GM12878 (cell line): ENCODE results near the gene RPGRIP1L. TPM values are rescaled to one million over a fixed set of nuclear protein-coding genes. Genes with fewer than 3 reads are reported as not detected.

Source experiments
- ATAC-seq: fragments of 200-7000 bp; cut with Tn5 transposase; 3 replicates; pipeline ENCODE4 v1.9.1; 2020; ENCODE audit warnings: mild to moderate bottlenecking, moderate library complexity
- BruUV-seq: library from RNA; stranded (reverse); fragments of 400-500 nt; replicated peaks from 2 replicates; lab custom pipeline; 2021; lab: Mats Ljungman, UMichigan
- CTCF ChIA-PET: fragments of 300-600 bp; sonication (Branson Sonifier 250); formaldehyde crosslinking; extraction: SDS; loops from one replicate; lab custom pipeline; 2021; ENCODE audit warnings: inconsistent platforms; lab: Yijun Ruan, JAX
- POLR2A ChIA-PET: fragments of 350-600 bp; formaldehyde crosslinking; extraction: SDS; loops from one replicate; lab custom pipeline; 2021; ENCODE audit warnings: inconsistent platforms; lab: Charles Lee
- RAD21 ChIA-PET: fragments of 300-600 bp; sonication (Branson Sonifier 250); formaldehyde crosslinking; loops from one replicate; lab custom pipeline; 2023; ENCODE audit warnings: antibody characterized with exemption; ENCODE audit not compliant: unreplicated experiment; lab: Charles Lee
- SMC1A ChIA-PET: fragments of 300-600 bp; sonication (Branson Sonifier 250); formaldehyde crosslinking; loops from one replicate; lab custom pipeline; 2023; ENCODE audit not compliant: unreplicated experiment, uncharacterized antibody; lab: Charles Lee
- DNase-seq: peaks from one replicate; pipeline ENCODE4 v3.0.0-alpha.2; 2011; ENCODE audit warnings: low read depth, low spot score
- FAIRE-seq: peaks from 3 replicates; lab custom pipeline; 2011; peaks lifted over from hg19 to GRCh38; lab: Jason Lieb, UNC
- H2AFZ ChIP-seq: 2 replicates; pipeline ENCODE4 v1.6.0; 2011; ENCODE audit warnings: low read depth, low read length, control low read depth; ENCODE audit not compliant: control insufficient read depth
- H3K27ac ChIP-seq: 2 replicates; pipeline ENCODE4 v1.5.1; 2011; ENCODE audit warnings: control low read depth; ENCODE audit not compliant: control insufficient read depth, insufficient read depth
- H3K27me3 ChIP-seq, 2 experiments: replicated peaks in 1 of 2; 2 replicates each; pipeline versions ENCODE4 v1.6.0 to v1.6.1; 2011; ENCODE audit warnings: low read length in 1 of 2; ENCODE audit not compliant: control insufficient read depth in 2 of 2, insufficient read depth in 2 of 2
- H3K36me3 ChIP-seq, 2 experiments: 2 replicates each; pipeline ENCODE4 v1.5.1; 2011; ENCODE audit warnings: low read length in 1 of 2; ENCODE audit not compliant: control insufficient read depth in 2 of 2, insufficient read depth in 2 of 2
- H3K4me1 ChIP-seq: 2 replicates; pipeline ENCODE4 v1.6.1; 2011; ENCODE audit warnings: mild to moderate bottlenecking, low read length, moderate library complexity, mixed read lengths; ENCODE audit not compliant: control insufficient read depth, insufficient read depth
- H3K4me2 ChIP-seq: 2 replicates; pipeline ENCODE4 v1.6.0; 2011; ENCODE audit warnings: control low read depth; ENCODE audit not compliant: control insufficient read depth, insufficient read depth
- H3K4me3 ChIP-seq: fragments of 200-600 bp; sonication (generic); 2 replicates; pipeline ENCODE4 v1.5.1; 2016
- H3K79me2 ChIP-seq: 2 replicates; pipeline ENCODE4 v1.6.0; 2011; ENCODE audit warnings: low read length; ENCODE audit not compliant: control insufficient read depth, insufficient read depth
- H3K9ac ChIP-seq: 2 replicates; pipeline ENCODE4 v1.8.0; 2011; ENCODE audit warnings: low read length, control low read depth, mixed read lengths; ENCODE audit not compliant: control insufficient read depth, insufficient read depth
- H3K9me3 ChIP-seq: replicated peaks from 3 replicates; pipeline ENCODE4 v1.5.1; 2011; ENCODE audit warnings: mild to moderate bottlenecking, low read length; ENCODE audit not compliant: control insufficient read depth, insufficient read depth
- H4K20me1 ChIP-seq: 2 replicates; pipeline ENCODE4 v1.6.0; 2011; ENCODE audit not compliant: control insufficient read depth, insufficient read depth
- EED ChIP-seq: sonication (generic); IDR thresholded peaks from 2 replicates; pipeline ENCODE4 v1.6.1; 2016; ENCODE audit warnings: antibody characterized with exemption, low read depth
- FOXK2 ChIP-seq: fragments of 450-650 bp; IDR thresholded peaks from 2 replicates; pipeline ENCODE4 v1.6.1; 2017; ENCODE audit warnings: mild to moderate bottlenecking, moderate library complexity
- KLF5 ChIP-seq: fragments of 450-650 bp; IDR thresholded peaks from 2 replicates; pipeline ENCODE4 v1.6.1; 2014; ENCODE audit warnings: mild to moderate bottlenecking; ENCODE audit not compliant: partially characterized antibody
- MTA3 ChIP-seq: IDR thresholded peaks from 2 replicates; pipeline ENCODE4 v1.6.1; 2012; ENCODE audit warnings: low read length, inconsistent platforms, borderline replicate concordance
- NR2C1 ChIP-seq: fragments of 450-650 bp; IDR thresholded peaks from 2 replicates; pipeline ENCODE4 v1.6.1; 2017; ENCODE audit warnings: antibody characterized with exemption, mild to moderate bottlenecking, moderate library complexity
- NR2C2 ChIP-seq: IDR thresholded peaks from 2 replicates; pipeline ENCODE4 v1.6.1; 2011; ENCODE audit warnings: borderline replicate concordance, low read depth; ENCODE audit not compliant: control insufficient read depth, insufficient read length
- SKIL ChIP-seq: fragments of 450-650 bp; IDR thresholded peaks from 2 replicates; pipeline ENCODE4 v1.6.1; 2017; ENCODE audit warnings: mild to moderate bottlenecking, low read depth, inconsistent platforms; ENCODE audit not compliant: poor library complexity, severe bottlenecking
- WRNIP1 ChIP-seq: IDR thresholded peaks from 2 replicates; pipeline ENCODE4 v1.6.1; 2011; ENCODE audit warnings: low read depth, low read length, improper control_type of control experiment, borderline replicate concordance
- ZNF687 ChIP-seq: fragments of 450-650 bp; IDR thresholded peaks from 2 replicates; pipeline ENCODE4 v1.6.1; 2017; ENCODE audit warnings: mild to moderate bottlenecking, moderate library complexity
- WGBS: methylation state at CpG from one replicate; pipeline ENCODE4 v1.1.6; 2016; ENCODE audit warnings: low lambda C conversion rate; ENCODE audit not compliant: insufficient replicate concordance, insufficient coverage; ENCODE audit errors: missing lambda C conversion rate; 5-methylcytosine and 5-hydroxymethylcytosine counted together
- in situ Hi-C: fragments of 300-500 bp; cut with MboI; formaldehyde crosslinking; loops from 9 replicates; pipeline ENCODE4 v1.14.3; 2018; ENCODE audit warnings: mixed read lengths
- intact Hi-C: fragments of 100-400 bp; cut with micrococcal nuclease; formaldehyde crosslinking; loops from one replicate; pipeline ENCODE4 v1.14.2; 2022; ENCODE audit not compliant: unreplicated experiment
- polyA plus RNA-seq, 11 experiments: library from polyadenylated mRNA; depleted of rRNA in 4 of 11; unstranded in 6 of 11; stranded (reverse) in 5 of 11; fragments of >200 nt; fragmentation: Nextera tagmentation in 4 of 11; fragmentation: Illumina TruSeq in 1 of 11; extraction: Ambion mirVana in 4 of 11; extraction: Trizol in 1 of 11; gene quantifications; 1 replicate in 1 of 11; 2 replicates in 10 of 11; pipeline versions ENCODE4 v1.2.1 to v1.2.3, GENCODE V29; 2011 to 2016; ENCODE audit warnings: inconsistent platforms in 2 of 11, missing spikeins in 2 of 11, low read depth in 1 of 11
- total RNA-seq, 4 experiments: library from RNA; depleted of rRNA in 3 of 4; stranded (reverse); fragments of >200 nt in 3 of 4; fragmentation: Illumina TruSeq in 1 of 4; extraction: Trizol in 1 of 4; gene quantifications; 2 replicates each; pipeline versions ENCODE4 v1.2.1 to v1.2.3, GENCODE V29; 2013 to 2021
- TF ChIP-seq, protein P1 (sequence below): fragments of 450-650 bp; conservative IDR thresholded peaks from 2 replicates; pipeline ENCODE4 v1.6.1; 2017; ENCODE audit warnings: mild to moderate bottlenecking, moderate library complexity
- TF ChIP-seq, protein P2 (sequence below): fragments of 150-350 bp; IDR thresholded peaks from 2 replicates; pipeline ENCODE4 v1.6.1; 2014; ENCODE audit warnings: mild to moderate bottlenecking, low read depth, low read length

Gene RPGRIP1L
- total and polyA plus RNA-seq, 10 of the 15 experiments (the other 5 are each of a cell fraction or from before 2014, with no cell fraction given): 3.5 to 9.6 (median 4.4) TPM

GRCh38 chr16:53563426-53563825 is 140.2 kb downstream of the RPGRIP1L start (continued):
- no peak for TF ChIP-seq FOXK2
- no peak for TF ChIP-seq NR2C2
- TF ChIP-seq MTA3: no peak
- TF ChIP-seq KLF5: no peak

- DNase-seq: no peak
- in situ Hi-C loops: loop anchor here (25.0 kb wide), 1 partner anchor 1701 kb away; no protein-coding TSS in a partner anchor
- no peak overlapping the region for H3K4me3 ChIP-seq
- ChIA-PET RAD21 (no interaction called here), CTCF (interaction anchor here (0.6 to 1.5 kb wide), 3 partner anchors 12 to 851 kb away, joined by 3 to 5 read pairs (median 3); no protein-coding TSS in a partner anchor), SMC1A (interaction anchor here (0.6 kb wide), 1 partner anchor 164 kb away, joined by 3 read pairs; no protein-coding TSS in a partner anchor), POLR2A (no interaction called here)
- intact Hi-C loops: no loop called here
- ATAC-seq: no peak
- BruUV-seq: no TSS peak
- H3K9ac ChIP-seq: no peak overlapping the region
- H3K9me3 ChIP-seq: no peaks in the 10 kb centered on the region
- WGBS: 17% methylated on average over 5 of the region's 5 CpGs
- TF ChIP-seq WRNIP1 (no peak), EED (no peak), ZNF687 (no peak), SKIL (no peak), NR2C1 (no peak)
- TF ChIP-seq, protein P1, sequence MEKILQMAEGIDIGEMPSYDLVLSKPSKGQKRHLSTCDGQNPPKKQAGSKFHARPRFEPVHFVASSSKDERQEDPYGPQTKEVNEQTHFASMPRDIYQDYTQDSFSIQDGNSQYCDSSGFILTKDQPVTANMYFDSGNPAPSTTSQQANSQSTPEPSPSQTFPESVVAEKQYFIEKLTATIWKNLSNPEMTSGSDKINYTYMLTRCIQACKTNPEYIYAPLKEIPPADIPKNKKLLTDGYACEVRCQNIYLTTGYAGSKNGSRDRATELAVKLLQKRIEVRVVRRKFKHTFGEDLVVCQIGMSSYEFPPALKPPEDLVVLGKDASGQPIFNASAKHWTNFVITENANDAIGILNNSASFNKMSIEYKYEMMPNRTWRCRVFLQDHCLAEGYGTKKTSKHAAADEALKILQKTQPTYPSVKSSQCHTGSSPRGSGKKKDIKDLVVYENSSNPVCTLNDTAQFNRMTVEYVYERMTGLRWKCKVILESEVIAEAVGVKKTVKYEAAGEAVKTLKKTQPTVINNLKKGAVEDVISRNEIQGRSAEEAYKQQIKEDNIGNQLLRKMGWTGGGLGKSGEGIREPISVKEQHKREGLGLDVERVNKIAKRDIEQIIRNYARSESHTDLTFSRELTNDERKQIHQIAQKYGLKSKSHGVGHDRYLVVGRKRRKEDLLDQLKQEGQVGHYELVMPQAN: no peak
- TF ChIP-seq, protein P2, sequence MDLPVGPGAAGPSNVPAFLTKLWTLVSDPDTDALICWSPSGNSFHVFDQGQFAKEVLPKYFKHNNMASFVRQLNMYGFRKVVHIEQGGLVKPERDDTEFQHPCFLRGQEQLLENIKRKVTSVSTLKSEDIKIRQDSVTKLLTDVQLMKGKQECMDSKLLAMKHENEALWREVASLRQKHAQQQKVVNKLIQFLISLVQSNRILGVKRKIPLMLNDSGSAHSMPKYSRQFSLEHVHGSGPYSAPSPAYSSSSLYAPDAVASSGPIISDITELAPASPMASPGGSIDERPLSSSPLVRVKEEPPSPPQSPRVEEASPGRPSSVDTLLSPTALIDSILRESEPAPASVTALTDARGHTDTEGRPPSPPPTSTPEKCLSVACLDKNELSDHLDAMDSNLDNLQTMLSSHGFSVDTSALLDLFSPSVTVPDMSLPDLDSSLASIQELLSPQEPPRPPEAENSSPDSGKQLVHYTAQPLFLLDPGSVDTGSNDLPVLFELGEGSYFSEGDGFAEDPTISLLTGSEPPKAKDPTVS: no peak
- TF ChIP-seq, all 136 proteins: peak for 0
- Histone ChIP-seq H3K4me2 (no peak overlapping the region), H3K36me3 (no peaks in the 10 kb centered on the region), H3K27me3 (no peaks in the 10 kb centered on the region), H3K79me2 (no peaks in the 10 kb centered on the region), H3K4me1 (no peaks in the 10 kb centered on the region), H3K27ac (no peak overlapping the region), H4K20me1 (no peaks in the 10 kb centered on the region), H2AFZ (no peak overlapping the region)
- FAIRE-seq: no peak
Observed at GRCh38 chr16:53561101-53561888, 142.4 kb downstream of the RPGRIP1L start.
